DOHH2 (cell line): Measurements from ENCODE around the gene RUSC1.

ENCODE experiments used
- CTCF ChIP-seq: fragments of 200-600 bp; sonication (generic); IDR thresholded peaks from one replicate; pipeline ENCODE4 v1.5.1; 2014; ENCODE audit warnings: antibody characterized with exemption, mild to moderate bottlenecking, low read depth, low read length; ENCODE audit not compliant: poor library complexity, severe bottlenecking
- EZH2phosphoT487 ChIP-seq: fragments of 200-600 bp; sonication (generic); IDR thresholded peaks from 2 replicates; pipeline ENCODE4 v1.6.1; 2017; ENCODE audit warnings: borderline replicate concordance, mild to moderate bottlenecking, antibody characterized with exemption, low read length, moderate library complexity, mixed read lengths

DNA sequence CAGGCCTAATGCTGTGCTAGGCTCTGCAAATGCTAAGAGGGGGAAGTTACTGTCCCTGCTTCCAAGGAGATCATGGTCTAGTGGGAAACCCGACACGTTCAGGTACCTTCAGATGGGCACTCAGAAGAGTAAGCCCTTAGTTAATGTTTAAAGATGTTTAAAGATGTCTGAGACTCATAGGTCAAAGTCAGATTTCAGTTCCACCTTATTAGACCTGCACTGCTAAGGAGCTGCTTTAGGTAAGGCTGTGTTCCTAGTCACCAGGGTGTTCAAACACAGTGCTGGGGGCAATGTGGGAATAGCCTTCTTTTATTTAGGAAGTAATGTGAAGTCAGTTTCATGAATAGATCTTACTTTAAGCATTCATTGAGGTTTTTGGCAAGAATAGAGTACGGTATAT is 3.8 kb upstream of the RUSC1 start:
- TF ChIP-seq CTCF (no peak), EZH2phosphoT487 (no peak)
